Epithelial cell of proximal tubule (primary cell): Measurements from ENCODE around the gene NDUFC1. TPM values are rescaled to one million over a fixed set of nuclear protein-coding genes. Genes with fewer than 3 reads are reported as not detected.

Experiments
- DNase-seq: peaks from one replicate; pipeline ENCODE4 v3.0.0-alpha.2; 2011; ENCODE audit warnings: low read depth
- H3K4me3 ChIP-seq: 2 replicates; pipeline ENCODE4 v1.5.1; 2011; ENCODE audit warnings: low read depth, mild to moderate bottlenecking, low read length
- CTCF ChIP-seq: conservative IDR thresholded peaks from 2 replicates; pipeline ENCODE4 v1.5.1; 2012; ENCODE audit warnings: low read depth, mild to moderate bottlenecking, low read length
- total RNA-seq: library from RNA; depleted of rRNA; stranded (reverse); fragments of >200 nt; gene quantifications from 2 replicates; pipeline ENCODE4 v1.2.3, GENCODE V29; 2015

NDUFC1 gene
- total RNA-seq, 1 donor from 2014 or later = 60.9 TPM

DNA sequence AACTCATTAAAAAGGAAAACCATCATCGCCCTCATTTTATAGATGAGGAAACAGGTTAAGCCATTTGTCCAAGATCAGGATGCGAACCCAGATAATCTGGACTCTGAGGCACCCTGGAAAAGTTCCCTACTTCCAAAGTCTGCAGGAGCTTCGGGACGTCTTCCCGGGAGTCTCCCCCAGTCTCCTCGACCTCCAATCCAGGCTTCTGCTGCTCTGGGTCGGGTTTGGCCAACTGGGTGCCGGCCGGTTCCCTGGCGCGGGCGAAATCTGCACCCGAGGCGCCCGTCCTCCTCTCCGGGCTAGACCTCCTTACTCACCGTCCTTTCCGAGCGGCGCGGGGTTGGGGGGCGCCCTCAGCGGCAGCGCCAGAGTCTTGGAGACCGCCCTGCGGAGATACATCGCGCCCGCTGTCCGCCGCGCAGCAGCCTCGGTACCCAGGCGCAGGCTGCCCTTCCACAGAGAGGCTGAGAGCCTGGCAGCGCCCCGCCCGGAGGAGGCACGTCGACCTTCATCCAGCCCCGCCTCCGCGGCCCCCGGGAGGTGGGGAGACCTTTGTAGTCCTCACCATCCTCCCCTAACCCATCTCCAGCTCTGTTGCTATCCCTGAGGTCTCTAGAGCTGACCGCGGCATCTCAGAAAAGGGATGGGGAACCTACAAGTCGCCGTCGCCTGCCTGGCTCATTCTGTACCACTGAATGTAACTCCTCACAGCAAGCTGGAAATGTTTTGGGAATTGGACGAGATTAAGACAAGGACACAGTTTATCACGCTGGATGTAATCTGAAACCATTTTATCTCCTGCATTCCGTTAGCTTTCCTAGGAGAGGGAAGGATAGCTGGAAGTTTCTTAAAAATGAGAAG lies 22.3 kb downstream of the NDUFC1 start, which contains the start of gene MGARP:
MGARP (minus strand) TSS at position 466 of the 861 bp plus-strand sequence; CDS start at position 399, 67 bp downstream.
- TF ChIP-seq CTCF = no peak
- DNase-seq = no peak
- H3K4me3 ChIP-seq = peak within 1 kb of the TSS; percentile 56

DNA sequence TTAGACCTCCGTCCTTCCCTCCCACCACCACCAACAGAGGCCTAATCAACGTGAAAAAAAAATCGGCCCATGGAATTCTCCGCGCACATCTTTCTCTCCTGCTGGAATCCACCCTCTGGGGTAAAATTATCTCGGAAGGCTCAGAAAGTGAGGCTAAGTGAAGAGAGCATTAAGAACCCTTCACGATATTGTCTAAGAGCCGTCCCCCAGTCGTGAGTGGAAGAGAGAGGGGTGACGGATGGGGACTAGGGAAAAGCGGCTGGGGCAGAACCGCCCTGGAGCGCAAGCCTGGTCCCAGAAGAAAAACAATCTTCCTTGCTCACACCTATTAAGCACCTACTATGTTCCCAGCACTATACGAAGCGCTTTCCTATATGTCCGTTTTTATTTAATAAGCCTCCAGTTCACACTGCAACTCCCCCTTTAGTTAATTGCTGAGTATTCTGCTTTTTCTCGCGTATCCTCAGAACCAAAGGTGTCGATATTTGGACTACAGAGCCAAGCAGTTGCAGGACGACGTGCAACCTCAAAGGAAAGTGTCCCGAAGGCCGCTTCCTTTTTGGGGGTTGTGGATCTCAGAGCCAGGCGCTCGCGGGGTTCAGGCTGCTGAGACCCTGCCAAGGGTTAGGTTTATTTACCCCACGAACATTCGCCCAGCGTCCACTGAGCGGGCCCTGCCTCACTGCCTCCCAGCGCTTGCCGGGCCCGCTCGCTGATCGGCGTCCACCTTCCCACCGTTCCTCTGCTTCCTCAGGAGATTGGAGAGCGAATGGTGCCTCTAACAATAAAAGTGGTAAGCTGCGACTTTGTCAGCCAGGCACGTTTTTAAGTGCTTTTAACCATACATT lies 23.1 kb downstream of the NDUFC1 start:
- no peak for TF ChIP-seq CTCF
- H3K4me3 ChIP-seq = peak overlapping the region; percentile 56
- DNase-seq = no peak

GRCh38 chr4:139278485-139278884 lies 23.8 kb downstream of the NDUFC1 start:
- DNase-seq = no peak
- no peak for TF ChIP-seq CTCF
- H3K4me3 ChIP-seq = no peak overlapping the region

DNA sequence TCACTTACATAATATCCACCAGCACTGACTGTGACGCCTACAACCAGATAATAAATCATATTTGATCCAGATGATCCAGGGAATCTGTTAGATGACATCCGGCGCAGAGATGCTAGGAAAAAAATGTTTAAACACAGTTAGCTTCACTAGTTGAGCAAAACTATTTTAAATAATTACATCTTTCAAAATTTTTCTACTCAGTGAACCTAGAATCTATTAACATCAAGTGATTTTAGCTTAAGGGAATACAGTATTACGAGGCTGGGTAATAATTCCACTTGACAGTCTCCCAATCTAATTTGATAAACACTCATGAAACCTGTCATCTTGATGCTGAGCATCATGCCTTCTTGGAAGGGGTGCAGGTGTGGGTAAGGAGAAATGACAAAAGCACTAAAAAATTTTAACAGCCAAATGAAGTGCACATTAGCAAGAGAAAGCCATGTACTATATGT lies 27.0 kb downstream of the NDUFC1 start:
- DNase-seq = no peak
- H3K4me3 ChIP-seq = no peak overlapping the region
- TF ChIP-seq CTCF = no peak

DNA sequence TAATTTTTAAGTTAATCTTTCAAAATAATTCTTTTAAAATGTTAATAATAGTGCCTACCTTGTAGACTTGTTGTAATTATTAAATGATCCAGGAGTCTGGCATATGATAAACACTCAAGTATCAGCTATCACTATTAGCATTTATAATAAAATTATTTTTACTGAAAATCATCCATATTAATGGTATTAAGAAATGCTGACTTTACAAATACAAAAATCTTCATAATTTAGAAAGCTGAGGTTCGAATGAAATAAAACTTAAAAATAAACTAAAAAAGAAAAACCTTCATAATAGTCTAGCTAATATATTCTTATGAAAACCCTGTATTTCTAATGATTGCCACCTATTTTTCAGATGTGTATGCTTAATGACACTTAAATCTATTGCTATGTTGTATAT lies 27.5 kb downstream of the NDUFC1 start:
- H3K4me3 ChIP-seq = no peak overlapping the region
- TF ChIP-seq CTCF = no peak
- DNase-seq = no peak

DNA sequence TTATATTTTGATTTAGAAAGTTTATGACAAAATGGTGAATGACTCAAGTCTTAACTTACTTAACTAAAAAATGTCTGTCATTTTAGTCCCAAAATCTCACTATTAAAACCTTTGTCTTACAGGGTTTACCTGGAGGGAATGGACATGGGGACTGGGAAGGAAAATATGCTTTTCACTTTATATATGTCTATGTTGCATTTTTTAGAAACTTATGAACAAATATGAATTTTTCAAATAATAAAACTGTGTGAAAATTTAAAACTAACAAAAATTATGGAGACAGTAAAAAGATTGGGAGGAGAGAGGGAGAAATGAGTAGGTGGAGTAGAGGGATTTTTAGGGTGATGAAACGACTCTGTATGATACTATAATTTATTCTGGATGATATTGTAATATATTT lies 28.4 kb downstream of the NDUFC1 start:
- no peak overlapping the region for H3K4me3 ChIP-seq
- no peak for TF ChIP-seq CTCF
- no peak for DNase-seq
